Stimulated activated CD4-positive, alpha-beta T cell treated with anti-CD3 and anti-CD28 coated beads, Interleukin-2, amount 100 ng/mL, for 48 hours (primary cell): ENCODE data around the gene MYCBP2.
"Not testable (repeated sequence)": the region's sequence is repeated elsewhere in the genome, so short reads cannot be mapped to it uniquely, and the experiment has no call there.

Experiments used
- DNase-seq, 2 donors: peaks; one replicate each; pipeline ENCODE4 v3.0.0-alpha.2; 2020

Gene MYCBP2

GRCh38 chr13:77019756-77020155, 307.1 kb downstream of the MYCBP2 start:
- DNase-seq: no peak

GRCh38 chr13:77016888-77017623, 309.8 kb downstream of the MYCBP2 start:
- DNase-seq: no peak

- DNase-seq: no peak
These were observed 310.6 kb downstream of the MYCBP2 start for GRCh38 chr13:77016251-77016812.

- no peak for DNase-seq
These were observed 311.8 kb downstream of the MYCBP2 start for GRCh38 chr13:77014906-77015685.

- no peak for DNase-seq
These were observed 312.9 kb downstream of the MYCBP2 start for GRCh38 chr13:77013853-77014542.

GRCh38 chr13:77009719-77010118, 317.2 kb downstream of the MYCBP2 start:
- DNase-seq: not testable (repeated sequence)

- no peak for DNase-seq
These were observed 317.9 kb downstream of the MYCBP2 start for GRCh38 chr13:77009011-77009410.

- DNase-seq: not testable (repeated sequence)
These were observed 318.6 kb downstream of the MYCBP2 start for GRCh38 chr13:77008337-77008736.

GRCh38 chr13:77002590-77003190, 324.2 kb downstream of the MYCBP2 start:
- DNase-seq: no peak

GRCh38 chr13:77001963-77002587, 324.8 kb downstream of the MYCBP2 start:
- DNase-seq: no peak

GRCh38 chr13:77001540-77001939, 325.4 kb downstream of the MYCBP2 start:
- no peak for DNase-seq

GRCh38 chr13:77000475-77000874, 326.4 kb downstream of the MYCBP2 start:
- DNase-seq: no peak
